Activated naive CD8-positive, alpha-beta T cell treated with anti-CD3 and anti-CD28 coated beads, Interleukin-2, amount 10 ng/mL, durations not matched to agents 7 days and 5 days (primary cell): ENCODE measurements around the gene ATP2B2. TPM values are rescaled to one million over a fixed set of nuclear protein-coding genes. Genes with fewer than 3 reads are reported as not detected.

Experiments
- ATAC-seq: fragments of 150-1000 bp; cut with Tn5 transposase; one replicate; pipeline ENCODE4 v1.10.0; 2021; ENCODE audit warnings: low read depth, moderate library complexity
- POLR2A ChIA-PET: fragments of 350-600 bp; sonication (Branson Sonifier 250); formaldehyde crosslinking; loops from one replicate; lab custom pipeline; 2021; ENCODE audit warnings: antibody characterized with exemption; lab: Charles Lee
- DNase-seq: peaks from one replicate; pipeline ENCODE4 v3.0.0; 2021
- H3K27ac Mint-ChIP-seq: one replicate; pipeline ENCODE4 v1.8.0; 2022; ENCODE audit warnings: mild to moderate bottlenecking, mixed read lengths
- H3K27me3 Mint-ChIP-seq: one replicate; pipeline ENCODE4 v1.8.0; 2022; ENCODE audit warnings: mild to moderate bottlenecking, moderate library complexity, mixed read lengths
- H3K36me3 Mint-ChIP-seq: one replicate; pipeline ENCODE4 v1.8.0; 2021; ENCODE audit warnings: mild to moderate bottlenecking, mixed read lengths
- H3K4me1 Mint-ChIP-seq: one replicate; pipeline ENCODE4 v1.8.0; 2021; ENCODE audit warnings: mixed read lengths
- H3K4me3 Mint-ChIP-seq: one replicate; pipeline ENCODE4 v1.8.0; 2022; ENCODE audit warnings: mild to moderate bottlenecking, moderate library complexity, mixed read lengths
- H3K9me3 Mint-ChIP-seq: one replicate; pipeline ENCODE4 v1.8.0; 2021; ENCODE audit warnings: mixed read lengths
- total RNA-seq, 2 experiments: library from RNA; stranded (reverse); gene quantifications; one replicate each; pipeline ENCODE4 v1.2.3, GENCODE V29; 2021

ATP2B2 gene
- total RNA-seq, 2 experiments from 2014 or later = not detected

GRCh38 chr3:10339376-10339955, 165.9 kb downstream of the ATP2B2 start:
- no peaks in the 10 kb centered on the region for H3K27me3 Mint-ChIP-seq
- no peaks in the 10 kb centered on the region for H3K36me3 Mint-ChIP-seq
- no peak overlapping the region for H3K27ac Mint-ChIP-seq
- POLR2A ChIA-PET = no interaction called here
- no peaks in the 10 kb centered on the region for H3K9me3 Mint-ChIP-seq
- ATAC-seq (no peak), DNase-seq (no peak)
- no peak overlapping the region for H3K4me3 Mint-ChIP-seq
- H3K4me1 Mint-ChIP-seq = peaks cover 20% of the 10 kb centered on the region

- Mint-ChIP-seq H3K9me3 (no peaks in the 10 kb centered on the region), H3K4me3 (no peak overlapping the region), H3K27ac (no peak overlapping the region), H3K36me3 (no peaks in the 10 kb centered on the region), H3K4me1 (peaks cover 25% of the 10 kb centered on the region), H3K27me3 (peaks cover 3% of the 10 kb centered on the region)
- POLR2A ChIA-PET = no interaction called here
- no peak for ATAC-seq
- DNase-seq = no peak
Measured at GRCh38 chr3:10338591-10339353, 166.6 kb downstream of the ATP2B2 start.

- H3K36me3 Mint-ChIP-seq = no peaks in the 10 kb centered on the region
- no peak for DNase-seq
- H3K27ac Mint-ChIP-seq = peak overlapping the region; percentile 61
- H3K27me3 Mint-ChIP-seq = peaks cover 3% of the 10 kb centered on the region
- no peak overlapping the region for H3K4me3 Mint-ChIP-seq
- POLR2A ChIA-PET = no interaction called here
- H3K4me1 Mint-ChIP-seq = peaks cover 31% of the 10 kb centered on the region
- no peak for ATAC-seq
- no peaks in the 10 kb centered on the region for H3K9me3 Mint-ChIP-seq
Measured at GRCh38 chr3:10338164-10338470, 167.3 kb downstream of the ATP2B2 start.

GRCh38 chr3:10337323-10338163, 167.8 kb downstream of the ATP2B2 start:
- Mint-ChIP-seq H3K36me3 (no peaks in the 10 kb centered on the region), H3K4me3 (no peak overlapping the region), H3K4me1 (peaks cover 37% of the 10 kb centered on the region), H3K27ac (no peak overlapping the region), H3K27me3 (peaks cover 3% of the 10 kb centered on the region), H3K9me3 (no peaks in the 10 kb centered on the region)
- DNase-seq (no peak), ATAC-seq (no peak)
- POLR2A ChIA-PET = no interaction called here

GRCh38 chr3:10336761-10337160, 168.6 kb downstream of the ATP2B2 start:
- Mint-ChIP-seq H3K9me3 (no peaks in the 10 kb centered on the region), H3K27me3 (peaks cover 3% of the 10 kb centered on the region), H3K4me1 (peaks cover 42% of the 10 kb centered on the region), H3K27ac (no peak overlapping the region), H3K4me3 (no peak overlapping the region), H3K36me3 (no peaks in the 10 kb centered on the region)
- no peak for ATAC-seq
- POLR2A ChIA-PET = no interaction called here
- no peak for DNase-seq

GRCh38 chr3:10335871-10336622, 169.3 kb downstream of the ATP2B2 start:
- no peak overlapping the region for H3K4me3 Mint-ChIP-seq
- peaks cover 42% of the 10 kb centered on the region for H3K4me1 Mint-ChIP-seq
- no peak for ATAC-seq
- H3K36me3 Mint-ChIP-seq = no peaks in the 10 kb centered on the region
- peaks cover 3% of the 10 kb centered on the region for H3K27me3 Mint-ChIP-seq
- DNase-seq = no peak
- H3K27ac Mint-ChIP-seq = no peak overlapping the region
- POLR2A ChIA-PET = no interaction called here
- no peaks in the 10 kb centered on the region for H3K9me3 Mint-ChIP-seq

- POLR2A ChIA-PET = interaction anchor here (1.5 kb wide), 1 partner anchor 15 kb away, joined by 4 read pairs; the partner anchor contains the start of gene SEC13
- ATAC-seq = peak; percentile 74
Measured at GRCh38 chr3:10335190-10335738, 170.1 kb downstream of the ATP2B2 start.

GRCh38 chr3:10334459-10334858, 170.9 kb downstream of the ATP2B2 start:
- no peaks in the 10 kb centered on the region for H3K9me3 Mint-ChIP-seq
- ATAC-seq = no peak
- H3K4me3 Mint-ChIP-seq = no peak overlapping the region
- no peak for DNase-seq
- H3K27ac Mint-ChIP-seq = no peak overlapping the region
- peaks cover 42% of the 10 kb centered on the region for H3K4me1 Mint-ChIP-seq
- peaks cover 9% of the 10 kb centered on the region for H3K27me3 Mint-ChIP-seq
- POLR2A ChIA-PET = interaction anchor here (1.5 kb wide), 1 partner anchor 14 kb away, joined by 4 read pairs; the partner anchor contains the start of gene SEC13
- no peaks in the 10 kb centered on the region for H3K36me3 Mint-ChIP-seq

More at GRCh38 chr3:10335190-10335738, 170.1 kb downstream of the ATP2B2 start:
- no peak overlapping the region for H3K4me3 Mint-ChIP-seq
- no peaks in the 10 kb centered on the region for H3K36me3 Mint-ChIP-seq
- H3K27me3 Mint-ChIP-seq = peaks cover 5% of the 10 kb centered on the region
- no peak for DNase-seq
- peaks cover 42% of the 10 kb centered on the region for H3K4me1 Mint-ChIP-seq
- peak overlapping the region; percentile 35 for H3K27ac Mint-ChIP-seq
- H3K9me3 Mint-ChIP-seq = no peaks in the 10 kb centered on the region

- Mint-ChIP-seq H3K9me3 (no peaks in the 10 kb centered on the region), H3K4me1 (peaks cover 42% of the 10 kb centered on the region), H3K27ac (no peak overlapping the region), H3K36me3 (no peaks in the 10 kb centered on the region), H3K27me3 (peaks cover 13% of the 10 kb centered on the region), H3K4me3 (no peak overlapping the region)
- ATAC-seq = no peak
- no peak for DNase-seq
- POLR2A ChIA-PET = interaction anchor here (1.5 kb wide), 1 partner anchor 13 kb away, joined by 4 read pairs; the partner anchor contains the start of gene SEC13
Measured at GRCh38 chr3:10334042-10334441, 171.3 kb downstream of the ATP2B2 start.

GRCh38 chr3:10333349-10333650, 172.1 kb downstream of the ATP2B2 start:
- POLR2A ChIA-PET = no interaction called here
- Mint-ChIP-seq H3K4me1 (peaks cover 37% of the 10 kb centered on the region), H3K4me3 (no peak overlapping the region), H3K36me3 (no peaks in the 10 kb centered on the region), H3K27ac (peak overlapping the region; percentile 68), H3K27me3 (peaks cover 21% of the 10 kb centered on the region), H3K9me3 (no peaks in the 10 kb centered on the region)
- ATAC-seq = peak; percentile 28
- DNase-seq = no peak

- peak; percentile 64 for ATAC-seq
- H3K9me3 Mint-ChIP-seq = no peaks in the 10 kb centered on the region
- peaks cover 25% of the 10 kb centered on the region for H3K27me3 Mint-ChIP-seq
- POLR2A ChIA-PET = no interaction called here
- H3K36me3 Mint-ChIP-seq = no peaks in the 10 kb centered on the region
- H3K4me1 Mint-ChIP-seq = peaks cover 35% of the 10 kb centered on the region
- H3K4me3 Mint-ChIP-seq = peak overlapping the region; percentile 13
- H3K27ac Mint-ChIP-seq = peak overlapping the region; percentile 68
- DNase-seq = no peak
Measured at GRCh38 chr3:10332481-10333348, 172.7 kb downstream of the ATP2B2 start.

- Mint-ChIP-seq H3K27me3 (peaks cover 33% of the 10 kb centered on the region), H3K27ac (no peak overlapping the region), H3K36me3 (no peaks in the 10 kb centered on the region), H3K4me3 (no peak overlapping the region), H3K9me3 (no peaks in the 10 kb centered on the region), H3K4me1 (peaks cover 35% of the 10 kb centered on the region)
- POLR2A ChIA-PET = no interaction called here
- DNase-seq = no peak
- ATAC-seq = no peak
Measured at GRCh38 chr3:10331320-10331719, 174.1 kb downstream of the ATP2B2 start.
